ENCODE measurements around the gene CEMIP. TPM values are rescaled to one million over a fixed set of nuclear protein-coding genes. Genes with fewer than 3 reads are reported as not detected.

The CEMIP gene
- total RNA-seq, 1 donor from 2014 or later, result 3.6 TPM

DNA sequence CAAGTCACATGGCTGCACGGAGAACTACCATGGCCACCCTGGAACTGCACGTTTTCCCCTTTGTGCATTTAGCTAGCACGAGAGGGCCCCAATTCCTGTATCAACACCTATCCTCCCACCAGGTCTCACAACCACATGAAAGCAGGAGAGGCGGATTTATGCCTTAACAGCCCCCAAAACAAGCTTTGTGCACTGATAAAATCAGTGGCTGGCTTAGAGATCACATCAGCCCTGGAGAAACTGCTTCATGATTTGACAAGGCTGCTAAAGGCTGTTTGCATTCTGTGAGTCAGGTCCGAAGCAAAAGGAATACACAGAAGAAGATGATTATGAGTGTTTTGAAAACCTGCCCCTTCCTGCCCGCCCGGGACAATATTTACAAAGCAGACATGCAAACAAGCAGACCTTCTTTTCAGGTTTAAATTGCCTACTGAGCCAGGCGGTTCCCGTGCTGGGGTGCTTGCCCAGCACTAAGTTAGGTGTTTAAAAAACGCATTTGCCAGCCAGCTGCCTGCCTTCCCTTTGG, 25.9 kb downstream of the CEMIP start:
- Histone ChIP-seq H3K4me1 (ENCODE audit: insufficient read depth, low read length) (no peaks in the 10 kb centered on the region), H4K20me1 (ENCODE audit: insufficient read depth, low read length) (no peaks in the 10 kb centered on the region), H2AFZ (ENCODE audit: low read depth, low read length) (no peak overlapping the region), H3K4me3 (ENCODE audit: insufficient read depth, low read depth, low read length) (no peak overlapping the region), H3K36me3 (ENCODE audit: insufficient read depth, low read length) (no peaks in the 10 kb centered on the region), H3K9me3 (ENCODE audit: insufficient read depth, low read depth, low read length) (no peaks in the 10 kb centered on the region), H3K79me2 (ENCODE audit: insufficient read depth, low read length) (no peaks in the 10 kb centered on the region), H3K4me2 (ENCODE audit: low read length) (no peak overlapping the region), H3K27me3 (ENCODE audit: insufficient read depth, low read length) (no peaks in the 10 kb centered on the region), H3K27ac (ENCODE audit: low read depth, low read length) (no peak overlapping the region), H3K9ac (ENCODE audit: low read length) (no peak overlapping the region)
- no peak for DNase-seq (ENCODE audit: low read depth)
- peaks cover 6% of the 10 kb centered on the region for H3K36me3 Mint-ChIP-seq (ENCODE audit: low read depth, unreplicated experiment)
- peaks cover 9% of the 10 kb centered on the region for H3K27me3 Mint-ChIP-seq (ENCODE audit: low read depth, unreplicated experiment)
- H3K4me1 Mint-ChIP-seq (ENCODE audit: low read depth, unreplicated experiment), result no peaks in the 10 kb centered on the region
- no peak for TF ChIP-seq EZH2 (IDR thresholded peaks at IDR 0.05; ENCODE audit: insufficient read depth, low read length)
- TF ChIP-seq, protein P1, sequence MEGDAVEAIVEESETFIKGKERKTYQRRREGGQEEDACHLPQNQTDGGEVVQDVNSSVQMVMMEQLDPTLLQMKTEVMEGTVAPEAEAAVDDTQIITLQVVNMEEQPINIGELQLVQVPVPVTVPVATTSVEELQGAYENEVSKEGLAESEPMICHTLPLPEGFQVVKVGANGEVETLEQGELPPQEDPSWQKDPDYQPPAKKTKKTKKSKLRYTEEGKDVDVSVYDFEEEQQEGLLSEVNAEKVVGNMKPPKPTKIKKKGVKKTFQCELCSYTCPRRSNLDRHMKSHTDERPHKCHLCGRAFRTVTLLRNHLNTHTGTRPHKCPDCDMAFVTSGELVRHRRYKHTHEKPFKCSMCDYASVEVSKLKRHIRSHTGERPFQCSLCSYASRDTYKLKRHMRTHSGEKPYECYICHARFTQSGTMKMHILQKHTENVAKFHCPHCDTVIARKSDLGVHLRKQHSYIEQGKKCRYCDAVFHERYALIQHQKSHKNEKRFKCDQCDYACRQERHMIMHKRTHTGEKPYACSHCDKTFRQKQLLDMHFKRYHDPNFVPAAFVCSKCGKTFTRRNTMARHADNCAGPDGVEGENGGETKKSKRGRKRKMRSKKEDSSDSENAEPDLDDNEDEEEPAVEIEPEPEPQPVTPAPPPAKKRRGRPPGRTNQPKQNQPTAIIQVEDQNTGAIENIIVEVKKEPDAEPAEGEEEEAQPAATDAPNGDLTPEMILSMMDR (IDR thresholded peaks at IDR 0.05; ENCODE audit: insufficient read depth, low read depth, low read length), result no peak
- H3K27ac Mint-ChIP-seq (ENCODE audit: unreplicated experiment), result no peak overlapping the region
- FAIRE-seq, result no peak
- peaks cover 4% of the 10 kb centered on the region for H3K9me3 Mint-ChIP-seq (ENCODE audit: unreplicated experiment)
- no peak overlapping the region for H3K4me3 Mint-ChIP-seq (ENCODE audit: unreplicated experiment)

DNA sequence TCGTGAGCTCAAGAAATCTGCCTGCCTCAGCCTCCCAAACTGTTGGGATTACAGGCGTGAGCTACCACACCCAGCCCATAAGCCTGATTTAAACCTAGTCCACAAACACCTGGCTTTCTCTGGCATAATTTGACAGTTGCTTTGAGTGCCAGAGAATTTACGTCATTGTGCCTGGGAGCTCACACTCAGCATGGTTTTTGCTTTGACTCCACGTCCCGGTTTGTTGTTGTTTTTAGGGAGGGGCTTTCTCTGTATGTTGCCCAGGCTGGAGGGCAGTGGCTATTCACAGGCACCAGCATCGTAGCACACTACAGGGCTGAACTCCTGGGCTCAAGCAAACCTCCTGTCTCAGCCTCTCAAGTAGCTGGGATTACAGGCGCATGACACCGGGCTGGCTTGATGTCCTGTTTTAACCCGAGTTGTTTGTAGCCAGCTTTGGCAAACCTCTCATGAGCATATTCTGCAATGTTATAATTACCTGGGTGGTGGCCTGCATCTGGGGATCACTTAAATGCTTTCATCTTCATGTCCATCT, 32.7 kb downstream of the CEMIP start:
- no peaks in the 10 kb centered on the region for H4K20me1 ChIP-seq (ENCODE audit: insufficient read depth, low read length)
- H3K27me3 ChIP-seq (ENCODE audit: insufficient read depth, low read length), result no peaks in the 10 kb centered on the region
- no peaks in the 10 kb centered on the region for H3K79me2 ChIP-seq (ENCODE audit: insufficient read depth, low read length)
- no peaks in the 10 kb centered on the region for H3K4me1 Mint-ChIP-seq (ENCODE audit: low read depth, unreplicated experiment)
- no peak overlapping the region for H2AFZ ChIP-seq (ENCODE audit: low read depth, low read length)
- H3K4me3 ChIP-seq (ENCODE audit: insufficient read depth, low read depth, low read length), result no peak overlapping the region
- H3K27ac ChIP-seq (ENCODE audit: low read depth, low read length), result no peak overlapping the region
- FAIRE-seq (no peak), DNase-seq (ENCODE audit: low read depth) (no peak)
- H3K4me1 ChIP-seq (ENCODE audit: insufficient read depth, low read length), result no peaks in the 10 kb centered on the region
- peaks cover under 1% of the 10 kb centered on the region for H3K9me3 Mint-ChIP-seq (ENCODE audit: unreplicated experiment)
- no peaks in the 10 kb centered on the region for H3K36me3 Mint-ChIP-seq (ENCODE audit: low read depth, unreplicated experiment)
- H3K4me2 ChIP-seq (ENCODE audit: low read length), result no peak overlapping the region
- TF ChIP-seq EZH2 (IDR thresholded peaks at IDR 0.05; ENCODE audit: insufficient read depth, low read length), result no peak
- TF ChIP-seq, protein P1 (IDR thresholded peaks at IDR 0.05; ENCODE audit: insufficient read depth, low read depth, low read length), result no peak
- peaks cover 8% of the 10 kb centered on the region for H3K27me3 Mint-ChIP-seq (ENCODE audit: low read depth, unreplicated experiment)
- H3K4me3 Mint-ChIP-seq (ENCODE audit: unreplicated experiment), result no peak overlapping the region
- no peak overlapping the region for H3K9ac ChIP-seq (ENCODE audit: low read length)
- no peaks in the 10 kb centered on the region for H3K9me3 ChIP-seq (ENCODE audit: insufficient read depth, low read depth, low read length)
- no peaks in the 10 kb centered on the region for H3K36me3 ChIP-seq (ENCODE audit: insufficient read depth, low read length)
- H3K27ac Mint-ChIP-seq (ENCODE audit: unreplicated experiment), result no peak overlapping the region

DNA sequence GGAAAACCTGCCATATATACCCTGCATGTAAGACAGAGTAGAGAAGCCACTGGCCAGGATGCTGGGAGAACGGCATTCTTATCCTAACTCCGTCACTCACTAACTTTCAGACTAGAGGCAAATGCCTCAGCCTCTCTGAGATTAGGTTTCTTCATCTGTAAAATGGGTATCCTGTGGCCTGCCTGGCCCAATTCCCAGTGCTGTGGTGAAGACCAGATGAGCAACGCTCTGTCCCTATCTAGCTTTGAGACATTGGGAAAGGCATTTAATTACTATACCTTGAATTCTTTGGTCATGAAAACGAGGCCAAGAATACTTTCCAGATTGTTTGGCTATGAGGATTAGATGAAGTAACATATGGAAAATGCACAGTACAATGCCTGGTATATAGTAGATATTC, 35.9 kb downstream of the CEMIP start:
- no peak for TF ChIP-seq EZH2 (IDR thresholded peaks at IDR 0.05; ENCODE audit: insufficient read depth, low read length)
- TF ChIP-seq, protein P1 (IDR thresholded peaks at IDR 0.05; ENCODE audit: insufficient read depth, low read depth, low read length), result no peak
- peaks cover 6% of the 10 kb centered on the region for H4K20me1 ChIP-seq (ENCODE audit: insufficient read depth, low read length)
- no peaks in the 10 kb centered on the region for H3K4me1 Mint-ChIP-seq (ENCODE audit: low read depth, unreplicated experiment)

More for the DNA sequence above, 35.9 kb downstream of the CEMIP start:
- no peak overlapping the region for H3K27ac ChIP-seq (ENCODE audit: low read depth, low read length)
- Mint-ChIP-seq H3K27ac (ENCODE audit: unreplicated experiment) (no peak overlapping the region), H3K9me3 (ENCODE audit: unreplicated experiment) (no peaks in the 10 kb centered on the region), H3K36me3 (ENCODE audit: low read depth, unreplicated experiment) (no peaks in the 10 kb centered on the region), H3K27me3 (ENCODE audit: low read depth, unreplicated experiment) (peaks cover 7% of the 10 kb centered on the region), H3K4me3 (ENCODE audit: unreplicated experiment) (no peak overlapping the region)
- no peaks in the 10 kb centered on the region for H3K9me3 ChIP-seq (ENCODE audit: insufficient read depth, low read depth, low read length)
- DNase-seq (ENCODE audit: low read depth), result no peak
- no peak overlapping the region for H2AFZ ChIP-seq (ENCODE audit: low read depth, low read length)
- no peak overlapping the region for H3K4me2 ChIP-seq (ENCODE audit: low read length)
- H3K36me3 ChIP-seq (ENCODE audit: insufficient read depth, low read length), result no peaks in the 10 kb centered on the region
- no peak for FAIRE-seq
- no peak overlapping the region for H3K4me3 ChIP-seq (ENCODE audit: insufficient read depth, low read depth, low read length)
- no peaks in the 10 kb centered on the region for H3K27me3 ChIP-seq (ENCODE audit: insufficient read depth, low read length)
- no peak overlapping the region for H3K9ac ChIP-seq (ENCODE audit: low read length)
- no peaks in the 10 kb centered on the region for H3K79me2 ChIP-seq (ENCODE audit: insufficient read depth, low read length)
- H3K4me1 ChIP-seq (ENCODE audit: insufficient read depth, low read length), result no peaks in the 10 kb centered on the region
